A375 (cell line): ENCODE data around the gene AK9. TPM values are rescaled to one million over a fixed set of nuclear protein-coding genes. Genes with fewer than 3 reads are reported as not detected.

ENCODE experiments used
- total RNA-seq: library from RNA; depleted of rRNA; stranded (reverse); fragments of >200 nt; shearing (Covaris generic); gene quantifications from 2 replicates; pipeline ENCODE4 v1.2.3, GENCODE V29; 2014; rRNA removed

AK9 gene
- 0.72 and 1.5 TPM in 2 replicates for total RNA-seq

DNA sequence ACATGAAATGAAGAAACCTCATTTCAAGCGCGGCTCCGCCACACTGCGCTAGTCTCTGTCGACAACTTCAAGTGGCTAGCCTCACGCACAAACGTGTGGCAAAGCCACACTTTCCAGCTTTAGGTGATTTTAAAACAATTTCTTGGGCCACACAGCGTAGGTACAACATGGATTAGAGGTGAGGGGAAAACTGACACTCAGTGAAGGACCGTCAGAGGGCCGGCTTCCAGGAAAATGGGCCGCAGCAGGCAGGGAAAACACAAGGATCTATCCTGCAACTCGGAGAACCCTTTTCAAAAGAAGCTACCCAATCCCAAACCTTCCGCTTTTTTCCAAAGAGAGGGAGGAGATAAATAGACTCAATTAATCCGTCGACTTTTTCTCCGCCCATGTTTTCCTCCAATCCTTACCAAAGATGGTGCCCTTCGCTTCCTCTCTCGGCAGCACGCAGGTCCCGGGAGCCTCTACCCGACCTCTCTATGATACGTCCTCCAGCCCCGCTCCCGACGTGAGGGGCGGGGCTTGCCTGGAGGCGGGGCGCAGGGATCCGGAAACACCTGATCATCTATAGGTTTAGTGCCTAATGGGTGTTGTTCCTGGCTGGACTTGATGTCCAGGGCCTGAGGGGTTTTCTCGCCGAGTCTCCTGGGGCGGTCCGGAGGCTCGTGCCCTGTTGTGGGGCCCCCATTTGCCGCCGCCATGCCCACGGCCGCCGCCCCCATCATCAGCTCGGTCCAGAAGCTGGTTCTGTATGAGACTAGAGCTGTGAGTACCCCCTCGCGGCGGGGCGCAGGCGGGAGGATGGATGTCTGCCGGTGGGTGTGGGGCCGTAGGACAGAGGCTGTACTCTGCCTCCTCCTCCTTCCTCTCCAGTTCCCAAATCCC, at the start of gene AK9, which contains the start of gene FIG4:
TSS of gene AK9 (minus strand) at position 466 of the 885 bp plus-strand sequence. CDS start 15,457 bp downstream, outside the sequence.
TSS of gene FIG4 (plus strand) at position 560 of the 885 bp plus-strand sequence. CDS start at position 700, 140 bp downstream.

GRCh38 chr6:109482905-109483734, 207.9 kb downstream of the AK9 start, which contains the start of gene ZBTB24:
Gene ZBTB24, minus strand, starts transcription at chr6:109483219. Its CDS starts 1,193 bp downstream, at chr6:109482026.

GRCh38 chr6:109455437-109456110, 235.4 kb downstream of the AK9 start, which contains the start of gene MICAL1:
Gene MICAL1, minus strand, starts transcription at chr6:109455772. Its CDS starts 1,576 bp downstream, at chr6:109454196.

Other genes starting within 250 kb of the AK9 start
- gene MICAL1, start 235.4 kb downstream of the AK9 start, total RNA-seq = 22.5 and 22.9 TPM in 2 replicates
- 5.4 and 5.7 TPM in 2 replicates for gene ZBTB24, start 208.0 kb downstream of the AK9 start, total RNA-seq
- gene FIG4, start 94 bp upstream of the AK9 start, total RNA-seq = 4.1 and 5.9 TPM in 2 replicates